SK-N-SH treated with all-trans-retinoic acid at 6 μM for 48 hours (cell line): ENCODE results near the gene GPX4.

Source experiments
- ATAC-seq: fragments of 200-7000 bp; cut with Tn5 transposase; 3 replicates; pipeline ENCODE4 v1.9.1; 2020; ENCODE audit warnings: mild to moderate bottlenecking, moderate library complexity
- ARNTL ChIP-seq: fragments of 450-650 bp; formaldehyde crosslinking; IDR thresholded peaks from 2 replicates; pipeline ENCODE4 v1.5.0; 2020; ENCODE audit warnings: low read depth, mild to moderate bottlenecking, moderate library complexity, borderline replicate concordance
- BACH2 ChIP-seq: fragments of 250-450 bp; sonication (Bioruptor Pico); IDR thresholded peaks from 2 replicates; pipeline ENCODE4 v1.9.0; 2021; ENCODE audit warnings: mild to moderate bottlenecking, borderline replicate concordance
- CREB5 ChIP-seq: fragments of 250-450 bp; sonication (Bioruptor Pico); IDR thresholded peaks from 2 replicates; pipeline ENCODE4 v1.5.1; 2020; ENCODE audit warnings: low read depth, mild to moderate bottlenecking, moderate library complexity
- CSDC2 ChIP-seq: fragments of 250-450 bp; sonication (Bioruptor Pico); IDR thresholded peaks from 2 replicates; pipeline ENCODE4 v1.5.0; 2020; ENCODE audit warnings: mild to moderate bottlenecking, moderate library complexity
- ESRRG ChIP-seq: fragments of 250-450 bp; sonication (Bioruptor Pico); IDR thresholded peaks from 2 replicates; pipeline ENCODE4 v1.6.1; 2021; ENCODE audit warnings: mild to moderate bottlenecking
- OSR1 ChIP-seq: fragments of 250-450 bp; sonication (Bioruptor Pico); IDR thresholded peaks from 2 replicates; pipeline ENCODE4 v1.8.0; 2022; ENCODE audit warnings: moderate library complexity, mild to moderate bottlenecking, inconsistent platforms
- POU6F1 ChIP-seq: fragments of 250-450 bp; sonication (Bioruptor Pico); IDR thresholded peaks from 2 replicates; pipeline ENCODE4 v1.8.0; 2021; ENCODE audit warnings: low read depth, mild to moderate bottlenecking, moderate library complexity, borderline replicate concordance
- PPARA ChIP-seq: fragments of 250-450 bp; sonication (Bioruptor Pico); IDR thresholded peaks from 2 replicates; pipeline ENCODE4 v1.5.0; 2020; ENCODE audit warnings: mild to moderate bottlenecking, borderline replicate concordance
- RARB ChIP-seq: fragments of 250-450 bp; sonication (Bioruptor Pico); IDR thresholded peaks from 2 replicates; pipeline ENCODE4 v1.8.0; 2021; ENCODE audit warnings: mild to moderate bottlenecking, moderate library complexity
- TCF4 ChIP-seq: fragments of 250-450 bp; sonication (Bioruptor Pico); IDR thresholded peaks from 2 replicates; pipeline ENCODE4 v1.8.0; 2021; ENCODE audit warnings: mild to moderate bottlenecking, moderate library complexity, borderline replicate concordance
- TOX ChIP-seq: fragments of 250-450 bp; sonication (Bioruptor Pico); IDR thresholded peaks from 2 replicates; pipeline ENCODE4 v1.8.0; 2021; ENCODE audit warnings: mild to moderate bottlenecking, moderate library complexity, borderline replicate concordance
- TSHZ2 ChIP-seq: fragments of 250-450 bp; sonication (Bioruptor Pico); IDR thresholded peaks from 2 replicates; pipeline ENCODE4 v1.5.0; 2020; ENCODE audit warnings: mild to moderate bottlenecking, moderate library complexity
- ZC3H10 ChIP-seq: fragments of 250-450 bp; sonication (Bioruptor Pico); IDR thresholded peaks from 2 replicates; pipeline ENCODE4 v1.5.1; 2021; ENCODE audit warnings: mild to moderate bottlenecking, moderate library complexity
- ZFP3 ChIP-seq: fragments of 250-450 bp; sonication (Bioruptor Pico); IDR thresholded peaks from 2 replicates; pipeline ENCODE4 v1.5.0; 2020; ENCODE audit warnings: mild to moderate bottlenecking, moderate library complexity
- ZNF70 ChIP-seq: fragments of 450-650 bp; formaldehyde crosslinking; IDR thresholded peaks from 2 replicates; pipeline ENCODE4 v1.5.0; 2020; ENCODE audit warnings: mild to moderate bottlenecking, moderate library complexity
- ZNF8 ChIP-seq: fragments of 450-650 bp; formaldehyde crosslinking; IDR thresholded peaks from 2 replicates; pipeline ENCODE4 v1.5.0; 2020; ENCODE audit warnings: mild to moderate bottlenecking, moderate library complexity
- TF ChIP-seq, protein P1 (sequence below): fragments of 250-450 bp; sonication (Bioruptor Pico); IDR thresholded peaks from 2 replicates; pipeline ENCODE4 v1.5.1; 2021; ENCODE audit warnings: mild to moderate bottlenecking, moderate library complexity

The GPX4 gene

GRCh38 chr19:1064661-1065605 is 38.9 kb upstream of the GPX4 start:
- ATAC-seq = peak; percentile 86
- no peak for TF ChIP-seq ZNF8
- no peak for TF ChIP-seq ARNTL (CRISPR knock-in tag)
- TF ChIP-seq CSDC2 = no peak
- no peak for TF ChIP-seq TOX (CRISPR knock-in tag)
- TF ChIP-seq ZNF70 (CRISPR knock-in tag) = no peak
- TF ChIP-seq PPARA (CRISPR knock-in tag) = no peak
- no peak for TF ChIP-seq ESRRG (CRISPR knock-in tag)
- TF ChIP-seq ZFP3 (CRISPR knock-in tag) = no peak
- no peak for TF ChIP-seq RARB (CRISPR knock-in tag)
- TF ChIP-seq BACH2 = no peak
- no peak for TF ChIP-seq POU6F1 (CRISPR knock-in tag)
- no peak for TF ChIP-seq ZC3H10 (CRISPR knock-in tag)
- TF ChIP-seq, protein P1, sequence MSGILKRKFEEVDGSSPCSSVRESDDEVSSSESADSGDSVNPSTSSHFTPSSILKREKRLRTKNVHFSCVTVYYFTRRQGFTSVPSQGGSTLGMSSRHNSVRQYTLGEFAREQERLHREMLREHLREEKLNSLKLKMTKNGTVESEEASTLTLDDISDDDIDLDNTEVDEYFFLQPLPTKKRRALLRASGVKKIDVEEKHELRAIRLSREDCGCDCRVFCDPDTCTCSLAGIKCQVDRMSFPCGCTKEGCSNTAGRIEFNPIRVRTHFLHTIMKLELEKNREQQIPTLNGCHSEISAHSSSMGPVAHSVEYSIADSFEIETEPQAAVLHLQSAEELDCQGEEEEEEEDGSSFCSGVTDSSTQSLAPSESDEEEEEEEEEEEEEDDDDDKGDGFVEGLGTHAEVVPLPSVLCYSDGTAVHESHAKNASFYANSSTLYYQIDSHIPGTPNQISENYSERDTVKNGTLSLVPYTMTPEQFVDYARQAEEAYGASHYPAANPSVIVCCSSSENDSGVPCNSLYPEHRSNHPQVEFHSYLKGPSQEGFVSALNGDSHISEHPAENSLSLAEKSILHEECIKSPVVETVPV = no peak
- no peak for TF ChIP-seq OSR1 (CRISPR knock-in tag)
- TF ChIP-seq, all 23 proteins: peak for 0

- peak; percentile 10; the same call in 2 of the 3 replicates for ATAC-seq
Observed at GRCh38 chr19:1065606-1066109, 38.1 kb upstream of the GPX4 start.

GRCh38 chr19:1066251-1066747 is 37.5 kb upstream of the GPX4 start:
- no peak for ATAC-seq

More at GRCh38 chr19:1065606-1066109, 38.1 kb upstream of the GPX4 start:
- TF ChIP-seq ZNF70 (CRISPR knock-in tag) = no peak

GRCh38 chr19:1066748-1067340 is 37.0 kb upstream of the GPX4 start, which contains the start of gene ARHGAP45:
TSS of gene ARHGAP45 (plus strand) at chr19:1067167. CDS start at chr19:1067406, 239 bp downstream.
- TF ChIP-seq ZC3H10 (CRISPR knock-in tag) (no peak), POU6F1 (CRISPR knock-in tag) (no peak), TSHZ2 (CRISPR knock-in tag) (no peak), ZNF8 (no peak), TCF4 (no peak)
- ATAC-seq = no peak

More at GRCh38 chr19:1066251-1066747, 37.5 kb upstream of the GPX4 start:
- TF ChIP-seq ZFP3 (CRISPR knock-in tag) (no peak), ARNTL (CRISPR knock-in tag) (no peak), CREB5 (CRISPR knock-in tag) (no peak), POU6F1 (CRISPR knock-in tag) (no peak)
- TF ChIP-seq, all 23 proteins: peak for 0
